GM12878 (cell line): Measurements from ENCODE around the gene ACOT6. TPM values are rescaled to one million over a fixed set of nuclear protein-coding genes. Genes with fewer than 3 reads are reported as not detected.

Experiments
- ATAC-seq: fragments of 200-7000 bp; cut with Tn5 transposase; 3 replicates; pipeline ENCODE4 v1.9.1; 2020; ENCODE audit warnings: mild to moderate bottlenecking, moderate library complexity
- BruUV-seq: library from RNA; stranded (reverse); fragments of 400-500 nt; replicated peaks from 2 replicates; lab custom pipeline; 2021; lab: Mats Ljungman, UMichigan
- CTCF ChIA-PET: fragments of 300-600 bp; sonication (Branson Sonifier 250); formaldehyde crosslinking; extraction: SDS; loops from one replicate; lab custom pipeline; 2021; ENCODE audit warnings: inconsistent platforms; lab: Yijun Ruan, JAX
- POLR2A ChIA-PET: fragments of 350-600 bp; formaldehyde crosslinking; extraction: SDS; loops from one replicate; lab custom pipeline; 2021; ENCODE audit warnings: inconsistent platforms; lab: Charles Lee
- RAD21 ChIA-PET: fragments of 300-600 bp; sonication (Branson Sonifier 250); formaldehyde crosslinking; loops from one replicate; lab custom pipeline; 2023; ENCODE audit warnings: antibody characterized with exemption; ENCODE audit not compliant: unreplicated experiment; lab: Charles Lee
- SMC1A ChIA-PET: fragments of 300-600 bp; sonication (Branson Sonifier 250); formaldehyde crosslinking; loops from one replicate; lab custom pipeline; 2023; ENCODE audit not compliant: unreplicated experiment, uncharacterized antibody; lab: Charles Lee
- DNase-seq: peaks from one replicate; pipeline ENCODE4 v3.0.0-alpha.2; 2011; ENCODE audit warnings: low read depth, low spot score
- FAIRE-seq: peaks from 3 replicates; lab custom pipeline; 2011; peaks lifted over from hg19 to GRCh38; lab: Jason Lieb, UNC
- H2AFZ ChIP-seq: 2 replicates; pipeline ENCODE4 v1.6.0; 2011; ENCODE audit warnings: low read depth, low read length, control low read depth; ENCODE audit not compliant: control insufficient read depth
- H3K27ac ChIP-seq: 2 replicates; pipeline ENCODE4 v1.5.1; 2011; ENCODE audit warnings: control low read depth; ENCODE audit not compliant: control insufficient read depth, insufficient read depth
- H3K27me3 ChIP-seq, 2 experiments: replicated peaks in 1 of 2; 2 replicates each; pipeline versions ENCODE4 v1.6.0 to v1.6.1; 2011; ENCODE audit warnings: low read length in 1 of 2; ENCODE audit not compliant: control insufficient read depth in 2 of 2, insufficient read depth in 2 of 2
- H3K36me3 ChIP-seq, 2 experiments: 2 replicates each; pipeline ENCODE4 v1.5.1; 2011; ENCODE audit warnings: low read length in 1 of 2; ENCODE audit not compliant: control insufficient read depth in 2 of 2, insufficient read depth in 2 of 2
- H3K4me1 ChIP-seq: 2 replicates; pipeline ENCODE4 v1.6.1; 2011; ENCODE audit warnings: mild to moderate bottlenecking, low read length, moderate library complexity, mixed read lengths; ENCODE audit not compliant: control insufficient read depth, insufficient read depth
- H3K4me2 ChIP-seq: 2 replicates; pipeline ENCODE4 v1.6.0; 2011; ENCODE audit warnings: control low read depth; ENCODE audit not compliant: control insufficient read depth, insufficient read depth
- H3K4me3 ChIP-seq: fragments of 200-600 bp; sonication (generic); 2 replicates; pipeline ENCODE4 v1.5.1; 2016
- H3K79me2 ChIP-seq: 2 replicates; pipeline ENCODE4 v1.6.0; 2011; ENCODE audit warnings: low read length; ENCODE audit not compliant: control insufficient read depth, insufficient read depth
- H3K9ac ChIP-seq: 2 replicates; pipeline ENCODE4 v1.8.0; 2011; ENCODE audit warnings: low read length, control low read depth, mixed read lengths; ENCODE audit not compliant: control insufficient read depth, insufficient read depth
- H3K9me3 ChIP-seq: replicated peaks from 3 replicates; pipeline ENCODE4 v1.5.1; 2011; ENCODE audit warnings: mild to moderate bottlenecking, low read length; ENCODE audit not compliant: control insufficient read depth, insufficient read depth
- H4K20me1 ChIP-seq: 2 replicates; pipeline ENCODE4 v1.6.0; 2011; ENCODE audit not compliant: control insufficient read depth, insufficient read depth
- CBX5 ChIP-seq: sonication (generic); IDR thresholded peaks from 2 replicates; pipeline ENCODE4 v1.6.1; 2016; ENCODE audit warnings: low read depth, moderate library complexity, mild to moderate bottlenecking, inconsistent platforms
- GABPA ChIP-seq: IDR thresholded peaks from 2 replicates; pipeline ENCODE4 v1.6.1; 2014; ENCODE audit warnings: antibody characterized with exemption, low read depth, mild to moderate bottlenecking, inconsistent platforms
- JUNB ChIP-seq: IDR thresholded peaks from 2 replicates; pipeline ENCODE4 v1.6.1; 2016; ENCODE audit warnings: antibody characterized with exemption, mild to moderate bottlenecking
- RUNX3 ChIP-seq: IDR thresholded peaks from 2 replicates; pipeline ENCODE4 v1.6.1; 2012; ENCODE audit warnings: low read length, inconsistent platforms
- SIX5 ChIP-seq: IDR thresholded peaks from 2 replicates; pipeline ENCODE4 v1.6.1; 2011; ENCODE audit warnings: mild to moderate bottlenecking, low read depth, low read length, moderate library complexity; ENCODE audit not compliant: severe bottlenecking
- SKIL ChIP-seq: fragments of 450-650 bp; IDR thresholded peaks from 2 replicates; pipeline ENCODE4 v1.6.1; 2017; ENCODE audit warnings: mild to moderate bottlenecking, low read depth, inconsistent platforms; ENCODE audit not compliant: poor library complexity, severe bottlenecking
- STAT1 ChIP-seq: fragments of 450-650 bp; conservative IDR thresholded peaks from 2 replicates; pipeline ENCODE4 v1.6.1; 2014; ENCODE audit warnings: antibody characterized with exemption, mild to moderate bottlenecking
- STAT3 ChIP-seq: IDR thresholded peaks from 2 replicates; pipeline ENCODE4 v1.6.1; 2011; ENCODE audit warnings: low read depth, low read length, improper control_type of control experiment
- ZBTB40 ChIP-seq: fragments of 450-650 bp; IDR thresholded peaks from 2 replicates; pipeline ENCODE4 v1.6.1; 2016; ENCODE audit warnings: mild to moderate bottlenecking, moderate library complexity, borderline replicate concordance
- ZNF687 ChIP-seq: fragments of 450-650 bp; IDR thresholded peaks from 2 replicates; pipeline ENCODE4 v1.6.1; 2017; ENCODE audit warnings: mild to moderate bottlenecking, moderate library complexity
- WGBS: methylation state at CpG from one replicate; pipeline ENCODE4 v1.1.6; 2016; ENCODE audit warnings: low lambda C conversion rate; ENCODE audit not compliant: insufficient replicate concordance, insufficient coverage; ENCODE audit errors: missing lambda C conversion rate; 5-methylcytosine and 5-hydroxymethylcytosine counted together
- in situ Hi-C: fragments of 300-500 bp; cut with MboI; formaldehyde crosslinking; loops from 9 replicates; pipeline ENCODE4 v1.14.3; 2018; ENCODE audit warnings: mixed read lengths
- intact Hi-C: fragments of 100-400 bp; cut with micrococcal nuclease; formaldehyde crosslinking; loops from one replicate; pipeline ENCODE4 v1.14.2; 2022; ENCODE audit not compliant: unreplicated experiment
- polyA plus RNA-seq, 11 experiments: library from polyadenylated mRNA; depleted of rRNA in 4 of 11; unstranded in 6 of 11; stranded (reverse) in 5 of 11; fragments of >200 nt; fragmentation: Nextera tagmentation in 4 of 11; fragmentation: Illumina TruSeq in 1 of 11; extraction: Ambion mirVana in 4 of 11; extraction: Trizol in 1 of 11; gene quantifications; 1 replicate in 1 of 11; 2 replicates in 10 of 11; pipeline versions ENCODE4 v1.2.1 to v1.2.3, GENCODE V29; 2011 to 2016; ENCODE audit warnings: inconsistent platforms in 2 of 11, missing spikeins in 2 of 11, low read depth in 1 of 11
- total RNA-seq, 4 experiments: library from RNA; depleted of rRNA in 3 of 4; stranded (reverse); fragments of >200 nt in 3 of 4; fragmentation: Illumina TruSeq in 1 of 4; extraction: Trizol in 1 of 4; gene quantifications; 2 replicates each; pipeline versions ENCODE4 v1.2.1 to v1.2.3, GENCODE V29; 2013 to 2021

Gene ACOT6
- total and polyA plus RNA-seq, 10 of the 15 experiments (the other 5 are each of a cell fraction or from before 2014, with no cell fraction given): not detected

DNA sequence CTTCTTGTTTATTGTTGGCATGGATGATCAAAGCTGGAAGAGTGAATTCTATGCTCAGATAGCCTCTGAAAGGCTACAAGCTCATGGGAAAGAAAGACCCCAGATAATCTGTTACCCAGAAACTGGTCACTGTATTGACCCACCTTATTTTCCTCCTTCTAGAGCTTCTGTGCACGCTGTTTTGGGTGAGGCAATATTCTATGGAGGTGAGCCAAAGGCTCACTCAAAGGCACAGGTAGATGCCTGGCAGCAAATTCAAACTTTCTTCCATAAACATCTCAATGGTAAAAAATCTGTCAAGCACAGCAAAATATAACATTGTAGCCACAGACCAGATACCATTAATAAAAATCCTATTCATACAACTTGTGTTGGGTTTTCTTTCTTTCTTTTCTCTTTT, 7.2 kb downstream of the ACOT6 start (continued):
- no peak for TF ChIP-seq ZNF687
- TF ChIP-seq STAT1: no peak
- TF ChIP-seq, all 136 proteins: peak for 0

- no peak for DNase-seq
- intact Hi-C loops: no loop called here
- no peak overlapping the region for H3K9ac ChIP-seq
- WGBS: 59% methylated on average over 10 of the region's 10 CpGs
- H3K79me2 ChIP-seq: no peaks in the 10 kb centered on the region
- CTCF ChIA-PET: interaction anchor here (1.6 kb wide), 1 partner anchor 13 kb away, joined by 4 read pairs; no protein-coding TSS in a partner anchor
- H3K27me3 ChIP-seq: no peaks in the 10 kb centered on the region
- no peaks in the 10 kb centered on the region for H3K36me3 ChIP-seq
- ATAC-seq: no peak
- RAD21 ChIA-PET: interaction anchor here (2.1 kb wide), 1 partner anchor 13 kb away, joined by 7 read pairs; no protein-coding TSS in a partner anchor
- no peak overlapping the region for H3K27ac ChIP-seq
- H3K9me3 ChIP-seq: no peaks in the 10 kb centered on the region
- no peak overlapping the region for H2AFZ ChIP-seq
- SMC1A ChIA-PET: no interaction called here
- H3K4me2 ChIP-seq: no peak overlapping the region
- H3K4me3 ChIP-seq: no peak overlapping the region
- FAIRE-seq: no peak
- in situ Hi-C loops: no loop called here
- POLR2A ChIA-PET: no interaction called here
- no TSS peak for BruUV-seq
- no peaks in the 10 kb centered on the region for H4K20me1 ChIP-seq
- no peaks in the 10 kb centered on the region for H3K4me1 ChIP-seq
- no peak for TF ChIP-seq SIX5
- no peak for TF ChIP-seq SKIL
- no peak for TF ChIP-seq CBX5
- no peak for TF ChIP-seq ZBTB40
- TF ChIP-seq RUNX3: no peak
- no peak for TF ChIP-seq GABPA
- TF ChIP-seq JUNB: no peak
- TF ChIP-seq STAT3: no peak
Measured at GRCh38 chr14:73620268-73620667, 8.0 kb downstream of the ACOT6 start.
